Measurements from ENCODE around the gene PPARA. TPM values are rescaled to one million over a fixed set of nuclear protein-coding genes. Genes with fewer than 3 reads are reported as not detected.

The PPARA gene
- polyA plus RNA-seq, 4 donors: 10.0 to 30.0 (median 24.5) TPM

GRCh38 chr22:46140989-46141928, 9.1 kb upstream of the PPARA start:
- DNase-seq (ENCODE audit: low read depth in 4 of 4, low spot score in 3 of 4): no peak

GRCh38 chr22:46142548-46143490, 7.5 kb upstream of the PPARA start:
- no peak for DNase-seq (ENCODE audit: low read depth in 4 of 4, low spot score in 3 of 4)

- no peak for DNase-seq (ENCODE audit: low read depth in 4 of 4, low spot score in 3 of 4)
Observed at GRCh38 chr22:46143491-46144147, 6.7 kb upstream of the PPARA start.

GRCh38 chr22:46145361-46145851, 4.9 kb upstream of the PPARA start:
- no peak for DNase-seq (ENCODE audit: low read depth in 4 of 4, low spot score in 3 of 4)

GRCh38 chr22:46145896-46146295, 4.4 kb upstream of the PPARA start:
- no peak for DNase-seq (ENCODE audit: low read depth in 4 of 4, low spot score in 3 of 4)

- no peak for DNase-seq (ENCODE audit: low read depth in 4 of 4, low spot score in 3 of 4)
Observed at GRCh38 chr22:46146329-46146728, 4.0 kb upstream of the PPARA start.

- DNase-seq (ENCODE audit: low read depth in 4 of 4, low spot score in 3 of 4): no peak
Observed at GRCh38 chr22:46147061-46147460, 3.3 kb upstream of the PPARA start.

- DNase-seq (ENCODE audit: low read depth in 4 of 4, low spot score in 3 of 4): no peak
Observed at GRCh38 chr22:46147471-46148267, 2.7 kb upstream of the PPARA start.

- no peak for DNase-seq (ENCODE audit: low read depth in 4 of 4, low spot score in 3 of 4)
Observed at GRCh38 chr22:46148336-46148735, 2.0 kb upstream of the PPARA start.

- no peak for DNase-seq (ENCODE audit: low read depth in 4 of 4, low spot score in 3 of 4)
Observed at GRCh38 chr22:46148816-46149511, 1.4 kb upstream of the PPARA start.

GRCh38 chr22:46149512-46150033, 753 bp upstream of the PPARA start:
- DNase-seq (ENCODE audit: low read depth in 4 of 4, low spot score in 3 of 4): no peak

- no peak for DNase-seq (ENCODE audit: low read depth in 4 of 4, low spot score in 3 of 4)
Observed at GRCh38 chr22:46150655-46151477, 540 bp downstream of the PPARA start.

- DNase-seq (ENCODE audit: low read depth in 4 of 4, low spot score in 3 of 4): no peak
Observed at GRCh38 chr22:46153930-46154329, 3.6 kb downstream of the PPARA start.

GRCh38 chr22:46156031-46156430, 5.7 kb downstream of the PPARA start:
- DNase-seq (ENCODE audit: low read depth in 4 of 4, low spot score in 3 of 4): no peak

GRCh38 chr22:46158283-46158682, 8.0 kb downstream of the PPARA start:
- no peak for DNase-seq (ENCODE audit: low read depth in 4 of 4, low spot score in 3 of 4)

- DNase-seq (ENCODE audit: low read depth in 4 of 4, low spot score in 3 of 4): no peak
Observed at GRCh38 chr22:46159212-46159611, 8.9 kb downstream of the PPARA start.

- DNase-seq (ENCODE audit: low read depth in 4 of 4, low spot score in 3 of 4): no peak
Observed at GRCh38 chr22:46159777-46160176, 9.5 kb downstream of the PPARA start.

- no peak for DNase-seq (ENCODE audit: low read depth in 4 of 4, low spot score in 3 of 4)
Observed at GRCh38 chr22:46162285-46162684, 12.0 kb downstream of the PPARA start.

Data from left renal pelvis (tissue), 4 donors.